Nephron progenitor cell (in vitro differentiated cells): Measurements from ENCODE around the gene CUL3.

Experiments
- DNase-seq: peaks from one replicate; pipeline ENCODE4 v3.0.0; 2021
- H3K27ac Mint-ChIP-seq: 2 replicates; pipeline ENCODE4 v1.8.0; 2021; ENCODE audit warnings: mild to moderate bottlenecking, moderate library complexity, mixed read lengths
- H3K27me3 Mint-ChIP-seq: 2 replicates; pipeline ENCODE4 v1.8.0; 2021; ENCODE audit warnings: mild to moderate bottlenecking, low read depth, mixed read lengths; ENCODE audit not compliant: poor library complexity
- H3K36me3 Mint-ChIP-seq: 2 replicates; pipeline ENCODE4 v1.8.0; 2021; ENCODE audit warnings: low read depth, mixed read lengths
- H3K4me1 Mint-ChIP-seq: 2 replicates; pipeline ENCODE4 v1.8.0; 2021; ENCODE audit warnings: mixed read lengths
- H3K4me3 Mint-ChIP-seq: 2 replicates; pipeline ENCODE4 v1.8.0; 2021; ENCODE audit warnings: mild to moderate bottlenecking, moderate library complexity, mixed read lengths
- H3K9me3 Mint-ChIP-seq: 2 replicates; pipeline ENCODE4 v1.8.0; 2021; ENCODE audit warnings: mild to moderate bottlenecking, moderate library complexity, mixed read lengths
- TF ChIP-seq, protein P1 (sequence below): fragments of 200-600 bp; sonication (generic); IDR thresholded peaks from 2 replicates; pipeline ENCODE4 v1.5.0; 2021; ENCODE audit warnings: antibody characterized with exemption

The CUL3 gene

DNA sequence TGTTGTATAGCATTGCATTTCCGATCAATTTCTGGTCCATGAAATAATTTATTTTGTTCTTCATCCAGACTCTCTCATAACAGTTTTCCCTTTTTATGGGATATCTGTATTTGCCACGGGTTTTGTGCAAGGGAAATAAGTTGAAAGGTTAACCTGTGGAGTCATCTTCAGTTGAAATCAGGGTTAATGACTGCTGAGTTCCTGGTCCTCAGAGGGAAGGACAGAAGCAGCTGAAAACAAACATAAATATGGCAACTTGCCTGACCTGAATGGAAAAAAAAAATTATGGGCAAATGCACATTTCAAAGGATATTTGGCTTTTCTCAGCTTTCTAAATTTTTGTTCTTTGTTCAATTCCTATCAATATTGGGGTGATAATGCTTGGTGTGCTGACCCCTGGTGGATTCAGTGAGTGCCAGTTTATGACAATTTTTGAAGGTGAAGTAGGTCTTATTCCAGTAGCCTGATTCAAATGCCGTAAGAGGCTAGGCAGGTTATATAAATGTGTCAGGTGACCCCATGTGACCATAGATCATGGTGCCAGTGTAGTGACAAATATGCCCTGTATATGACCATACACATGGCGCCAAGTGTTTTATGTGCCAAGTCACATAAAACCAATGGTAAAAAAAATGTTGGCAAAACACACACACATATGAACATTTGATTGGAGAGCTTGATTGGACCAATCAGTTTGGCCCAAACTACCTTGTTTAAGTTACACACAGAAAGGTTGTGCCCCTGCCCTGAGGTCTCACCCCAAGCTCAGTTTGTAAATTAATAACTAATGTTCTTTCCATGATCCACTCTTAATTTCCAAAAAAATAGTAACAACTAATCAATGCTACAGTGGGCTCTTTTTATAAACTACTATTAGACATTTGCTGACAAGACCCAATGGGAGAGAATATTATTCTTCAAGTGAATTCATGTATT is 135.7 kb downstream of the CUL3 start:
- no peak overlapping the region for H3K27ac Mint-ChIP-seq
- peaks cover 6% of the 10 kb centered on the region for H3K9me3 Mint-ChIP-seq
- TF ChIP-seq, protein P1, sequence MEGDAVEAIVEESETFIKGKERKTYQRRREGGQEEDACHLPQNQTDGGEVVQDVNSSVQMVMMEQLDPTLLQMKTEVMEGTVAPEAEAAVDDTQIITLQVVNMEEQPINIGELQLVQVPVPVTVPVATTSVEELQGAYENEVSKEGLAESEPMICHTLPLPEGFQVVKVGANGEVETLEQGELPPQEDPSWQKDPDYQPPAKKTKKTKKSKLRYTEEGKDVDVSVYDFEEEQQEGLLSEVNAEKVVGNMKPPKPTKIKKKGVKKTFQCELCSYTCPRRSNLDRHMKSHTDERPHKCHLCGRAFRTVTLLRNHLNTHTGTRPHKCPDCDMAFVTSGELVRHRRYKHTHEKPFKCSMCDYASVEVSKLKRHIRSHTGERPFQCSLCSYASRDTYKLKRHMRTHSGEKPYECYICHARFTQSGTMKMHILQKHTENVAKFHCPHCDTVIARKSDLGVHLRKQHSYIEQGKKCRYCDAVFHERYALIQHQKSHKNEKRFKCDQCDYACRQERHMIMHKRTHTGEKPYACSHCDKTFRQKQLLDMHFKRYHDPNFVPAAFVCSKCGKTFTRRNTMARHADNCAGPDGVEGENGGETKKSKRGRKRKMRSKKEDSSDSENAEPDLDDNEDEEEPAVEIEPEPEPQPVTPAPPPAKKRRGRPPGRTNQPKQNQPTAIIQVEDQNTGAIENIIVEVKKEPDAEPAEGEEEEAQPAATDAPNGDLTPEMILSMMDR = peak; percentile 44
- H3K4me3 Mint-ChIP-seq = no peak overlapping the region
- DNase-seq = no peak
- H3K27me3 Mint-ChIP-seq = peaks cover 3% of the 10 kb centered on the region
- H3K4me1 Mint-ChIP-seq = no peaks in the 10 kb centered on the region
- no peaks in the 10 kb centered on the region for H3K36me3 Mint-ChIP-seq

DNA sequence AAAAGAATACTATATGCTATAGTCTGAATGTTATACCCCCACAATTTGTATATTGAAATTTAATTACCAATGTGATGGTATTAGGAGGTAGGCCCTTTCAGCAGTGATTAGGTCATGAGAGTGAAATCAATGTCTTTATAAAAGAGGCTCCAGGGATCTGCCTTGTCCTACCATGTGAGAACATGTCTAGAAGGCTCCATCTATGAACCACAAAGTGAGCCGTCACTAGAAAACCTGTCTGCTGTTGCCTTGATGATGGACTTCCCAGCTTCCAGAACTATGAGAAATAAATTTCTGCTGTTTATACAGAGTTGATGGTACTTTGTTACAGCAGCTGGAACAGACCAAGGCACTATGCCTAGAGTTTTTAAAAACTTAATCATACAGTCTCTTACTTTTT is 136.9 kb downstream of the CUL3 start:
- H3K9me3 Mint-ChIP-seq = peaks cover 8% of the 10 kb centered on the region
- H3K27me3 Mint-ChIP-seq = peaks cover 3% of the 10 kb centered on the region
- DNase-seq = no peak
- no peak overlapping the region for H3K4me3 Mint-ChIP-seq
- H3K36me3 Mint-ChIP-seq = no peaks in the 10 kb centered on the region
- TF ChIP-seq, protein P1 = no peak
- H3K27ac Mint-ChIP-seq = no peak overlapping the region
- H3K4me1 Mint-ChIP-seq = no peaks in the 10 kb centered on the region

DNA sequence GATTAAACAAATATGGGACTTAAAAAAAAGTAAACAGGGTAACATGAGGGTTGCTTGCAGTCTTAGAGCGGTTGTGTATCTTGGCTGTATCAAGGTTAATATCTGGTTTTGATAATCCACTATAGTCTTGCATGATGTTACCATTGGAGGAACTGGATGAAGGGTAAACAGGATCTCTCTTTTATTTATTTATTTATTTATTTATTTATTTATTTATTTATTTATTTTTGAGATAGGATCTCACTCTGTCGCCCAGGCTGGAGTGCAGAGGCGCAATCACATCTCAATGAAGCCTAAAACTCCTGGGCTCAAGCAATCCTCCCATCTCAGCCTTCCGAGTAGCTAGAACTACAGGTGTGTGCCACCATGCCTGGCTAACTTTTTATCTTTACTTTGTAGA is 140.4 kb downstream of the CUL3 start:
- H3K36me3 Mint-ChIP-seq = peaks cover 4% of the 10 kb centered on the region

DNA sequence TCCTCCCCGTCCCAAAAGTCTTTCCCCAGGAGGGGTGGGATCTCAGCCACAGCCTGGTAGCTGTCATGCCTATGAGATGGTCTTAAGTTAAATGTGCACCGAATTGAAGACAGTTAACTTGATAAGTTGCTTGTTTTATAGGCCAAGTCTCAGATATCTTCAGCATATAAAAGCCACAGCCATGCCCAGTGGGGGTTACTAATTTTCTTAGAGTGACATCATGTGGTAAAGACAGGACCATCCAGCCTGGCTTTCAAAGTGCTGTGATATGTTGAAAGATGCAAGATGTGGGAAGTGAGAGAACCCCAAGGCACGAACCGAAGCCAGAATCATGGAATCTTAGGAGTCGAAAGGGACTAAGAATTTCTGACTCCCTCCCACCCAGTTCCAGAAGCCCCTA is 141.1 kb downstream of the CUL3 start:
- H3K4me1 Mint-ChIP-seq = no peaks in the 10 kb centered on the region
- peaks cover 3% of the 10 kb centered on the region for H3K27me3 Mint-ChIP-seq
- H3K9me3 Mint-ChIP-seq = peaks cover 21% of the 10 kb centered on the region
- H3K27ac Mint-ChIP-seq = peak overlapping the region; percentile 84
- no peak overlapping the region for H3K4me3 Mint-ChIP-seq
- no peak for DNase-seq
- peaks cover 4% of the 10 kb centered on the region for H3K36me3 Mint-ChIP-seq
- TF ChIP-seq, protein P1 = no peak

More for the DNA sequence above, 140.4 kb downstream of the CUL3 start:
- Mint-ChIP-seq H3K9me3 (peaks cover 21% of the 10 kb centered on the region), H3K4me1 (no peaks in the 10 kb centered on the region), H3K27ac (no peak overlapping the region), H3K27me3 (peaks cover 3% of the 10 kb centered on the region), H3K4me3 (no peak overlapping the region)
- no peak for DNase-seq
- TF ChIP-seq, protein P1 = no peak

DNA sequence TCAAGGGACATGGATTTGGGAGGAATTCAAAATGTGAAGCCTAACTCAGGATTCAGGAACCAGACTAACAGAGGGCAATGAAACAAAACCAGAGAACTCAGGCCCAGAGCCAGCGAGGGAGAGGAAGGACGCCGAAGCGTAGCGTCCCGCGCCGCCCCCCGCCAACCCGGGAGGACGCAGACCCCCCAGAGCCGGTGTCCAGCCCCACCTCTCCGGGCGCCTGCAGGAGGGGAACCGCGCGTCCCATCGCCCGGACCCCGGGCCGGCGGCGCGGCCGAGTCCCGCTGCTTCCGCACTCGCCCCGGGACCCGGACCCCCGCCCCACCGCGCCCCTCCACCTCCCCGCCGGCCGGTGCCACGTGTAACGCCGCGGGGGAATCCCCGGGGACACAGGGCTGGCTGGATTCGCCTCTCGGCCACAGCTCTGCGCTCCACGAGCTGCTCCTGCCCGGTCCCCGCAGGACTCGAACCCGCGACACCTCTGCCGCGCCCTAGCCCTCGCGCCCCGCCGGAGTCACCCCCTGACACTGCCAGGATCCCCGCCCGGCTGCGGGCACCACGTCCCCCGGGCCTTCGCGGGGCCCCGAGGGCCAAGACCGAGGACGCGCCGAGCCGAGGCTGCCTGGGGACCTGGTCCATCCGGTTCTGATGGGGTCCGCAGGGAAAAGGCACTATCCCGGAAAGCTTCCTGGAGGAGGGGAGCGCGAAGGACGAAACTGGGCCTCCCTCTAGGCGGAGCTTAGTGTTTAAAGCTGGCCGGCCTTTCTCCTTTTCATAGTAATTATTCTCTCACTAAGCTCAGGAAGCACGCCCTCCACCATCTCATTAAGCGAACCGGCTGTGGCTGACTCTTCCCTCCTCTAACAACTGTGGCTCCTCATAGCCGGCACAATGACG is 142.8 kb downstream of the CUL3 start:
- Mint-ChIP-seq H3K9me3 (peaks cover 21% of the 10 kb centered on the region), H3K27me3 (peaks cover 6% of the 10 kb centered on the region), H3K27ac (no peak overlapping the region), H3K4me1 (no peaks in the 10 kb centered on the region), H3K36me3 (peaks cover 4% of the 10 kb centered on the region), H3K4me3 (no peak overlapping the region)
- TF ChIP-seq, protein P1 = no peak
- no peak for DNase-seq
